HepG2 (cell line): ENCODE measurements around the gene CHST3. TPM values are rescaled to one million over a fixed set of nuclear protein-coding genes. Genes with fewer than 3 reads are reported as not detected.

ENCODE experiments used
- ATF5 ChIP-seq: sonication (generic); formaldehyde crosslinking; IDR thresholded peaks from 2 replicates; pipeline ENCODE4 v1.4.0; 2020; ENCODE audit warnings: mild to moderate bottlenecking, low read depth, missing genetic modification reagents
- EZH2 ChIP-seq: conservative IDR thresholded peaks from 2 replicates; pipeline ENCODE4 v1.6.1; 2012; ENCODE audit warnings: mild to moderate bottlenecking, low read depth, low read length, moderate library complexity
- GLMP ChIP-seq: sonication (generic); formaldehyde crosslinking; IDR thresholded peaks from 2 replicates; pipeline ENCODE4 v1.9.0; 2021; ENCODE audit warnings: missing genetic modification reagents, mild to moderate bottlenecking, borderline replicate concordance
- JARID2 ChIP-seq: sonication (generic); formaldehyde crosslinking; IDR thresholded peaks from 2 replicates; pipeline ENCODE4 v1.8.1; 2023; ENCODE audit warnings: missing genetic modification reagents, inconsistent platforms; ENCODE audit not compliant: insufficient replicate concordance
- JDP2 ChIP-seq: sonication (generic); formaldehyde crosslinking; IDR thresholded peaks from 2 replicates; pipeline ENCODE4 v1.8.1; 2022; ENCODE audit warnings: missing genetic modification reagents, borderline replicate concordance
- MAFG ChIP-seq: sonication (generic); formaldehyde crosslinking; IDR thresholded peaks from 2 replicates; pipeline ENCODE4 v1.5.1; 2020; ENCODE audit warnings: mild to moderate bottlenecking, missing genetic modification reagents
- NFE2L2 ChIP-seq: fragments of 150-350 bp; IDR thresholded peaks from 2 replicates; pipeline ENCODE4 v1.6.1; 2014; ENCODE audit warnings: low read length
- PHF8 ChIP-seq: sonication (generic); formaldehyde crosslinking; IDR thresholded peaks from 2 replicates; pipeline ENCODE4 v1.5.0; 2020; ENCODE audit warnings: missing genetic modification reagents
- PRPF4 ChIP-seq: fragments of 200-400 bp; formaldehyde crosslinking; IDR thresholded peaks from 2 replicates; pipeline ENCODE4 v1.6.1; 2016; ENCODE audit warnings: low read length, low read depth; ENCODE audit not compliant: poor library complexity, severe bottlenecking
- REPIN1 ChIP-seq: sonication (generic); formaldehyde crosslinking; IDR thresholded peaks from 2 replicates; pipeline ENCODE4 v1.8.0; 2022; ENCODE audit warnings: missing genetic modification reagents, low read depth, mild to moderate bottlenecking, borderline replicate concordance
- SMARCE1 ChIP-seq: fragments of 450-650 bp; IDR thresholded peaks from 2 replicates; pipeline ENCODE4 v1.6.1; 2017; ENCODE audit warnings: borderline replicate concordance
- TMF1 ChIP-seq: sonication (generic); formaldehyde crosslinking; IDR thresholded peaks from 2 replicates; pipeline ENCODE4 v1.8.1; 2022; ENCODE audit warnings: low read depth, missing genetic modification reagents
- TOE1 ChIP-seq: sonication (generic); formaldehyde crosslinking; IDR thresholded peaks from 2 replicates; pipeline ENCODE4 v1.4.0; 2020; ENCODE audit warnings: mild to moderate bottlenecking, missing genetic modification reagents
- ZKSCAN1 ChIP-seq: fragments of 150-350 bp; IDR thresholded peaks from 2 replicates; pipeline ENCODE4 v1.6.1; 2014; ENCODE audit warnings: low read length
- ZKSCAN5 ChIP-seq: sonication (generic); formaldehyde crosslinking; IDR thresholded peaks from 2 replicates; pipeline ENCODE4 v1.5.1; 2020; ENCODE audit warnings: mild to moderate bottlenecking, missing genetic modification reagents
- ZMYM3 ChIP-seq: sonication (generic); formaldehyde crosslinking; IDR thresholded peaks from 2 replicates; pipeline ENCODE4 v1.5.1; 2020; ENCODE audit warnings: mild to moderate bottlenecking, missing genetic modification reagents
- ZNF10 ChIP-seq: sonication (generic); formaldehyde crosslinking; IDR thresholded peaks from 2 replicates; pipeline ENCODE4 v1.4.0; 2020; ENCODE audit warnings: mild to moderate bottlenecking, low read depth, missing genetic modification reagents, borderline replicate concordance
- ZNF142 ChIP-seq: sonication (generic); formaldehyde crosslinking; IDR thresholded peaks from 2 replicates; pipeline ENCODE4 v1.4.0; 2020; ENCODE audit warnings: missing genetic modification reagents
- ZNF17 ChIP-seq: sonication (generic); formaldehyde crosslinking; IDR thresholded peaks from 2 replicates; pipeline ENCODE4 v1.5.0; 2020; ENCODE audit warnings: mild to moderate bottlenecking, missing genetic modification reagents
- ZNF570 ChIP-seq: sonication (generic); formaldehyde crosslinking; IDR thresholded peaks from 2 replicates; pipeline ENCODE4 v1.4.0; 2020; ENCODE audit warnings: mild to moderate bottlenecking, missing genetic modification reagents, borderline replicate concordance
- ZSCAN25 ChIP-seq: sonication (generic); formaldehyde crosslinking; IDR thresholded peaks from 2 replicates; pipeline ENCODE4 v1.8.0; 2022; ENCODE audit warnings: mild to moderate bottlenecking, missing genetic modification reagents
- polyA plus RNA-seq, 8 experiments: library from polyadenylated mRNA; depleted of rRNA in 3 of 8; stranded (reverse) in 7 of 8; unstranded in 1 of 8; fragments of >200 nt; fragmentation: Illumina TruSeq in 4 of 8; extraction: Trizol in 4 of 8; gene quantifications; 2 replicates each; pipeline versions ENCODE4 v1.2.1 to v1.2.3, GENCODE V29; 2011 to 2016; ENCODE audit warnings: low read depth in 4 of 8, missing spikeins in 1 of 8, mixed read lengths in 1 of 8; ENCODE audit not compliant: insufficient read depth in 1 of 8
- total RNA-seq, 5 experiments: library from RNA; depleted of rRNA; stranded (reverse); fragments of >200 nt; fragmentation: Illumina TruSeq; extraction: Trizol; gene quantifications; 2 replicates each; pipeline ENCODE4 v1.2.3, GENCODE V29; 2016; ENCODE audit warnings: low read depth in 1 of 5

Gene CHST3
- total and polyA plus RNA-seq, 2 of the 13 experiments (the other 11 are each of a cell fraction or from before 2014, with no cell fraction given) = 7.2 to 18.7 TPM

DNA sequence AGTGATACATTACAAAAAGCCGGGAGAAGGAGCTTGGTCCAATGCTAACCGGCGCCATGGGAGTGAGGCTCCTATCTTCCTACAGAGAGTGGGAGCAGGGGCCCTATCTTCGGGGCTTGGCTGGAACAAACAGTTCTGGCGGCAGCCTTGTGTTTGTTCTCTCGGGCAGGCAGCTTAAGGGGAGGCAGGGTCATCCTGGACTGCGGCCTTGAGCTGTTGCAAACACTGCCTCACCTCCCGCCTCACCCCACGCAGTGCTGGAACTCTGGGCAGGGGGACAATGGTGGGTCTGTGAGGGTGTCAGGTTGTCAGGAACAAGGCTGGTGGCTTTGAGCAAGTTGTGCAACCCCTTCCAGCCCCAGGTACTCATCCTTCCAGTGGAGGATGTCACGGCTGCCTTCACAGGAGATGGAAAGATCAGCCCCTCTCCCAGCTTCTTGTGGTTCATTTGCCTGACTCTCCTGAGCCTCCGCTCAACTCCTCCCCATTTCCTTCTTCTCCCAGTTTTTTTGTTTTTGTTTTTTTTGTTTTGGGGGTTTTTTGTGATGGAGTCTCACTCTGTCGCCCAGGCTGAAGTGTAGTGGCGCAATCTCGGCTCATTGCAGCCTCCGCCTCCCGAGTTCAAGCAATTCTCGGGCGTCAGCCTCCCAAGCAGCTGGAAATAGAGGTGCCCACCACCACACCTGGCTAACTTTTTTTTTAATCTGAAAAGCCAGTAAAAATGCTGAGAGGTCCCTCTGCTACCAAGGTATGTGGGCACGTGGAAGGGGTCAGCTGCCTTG, 66.8 kb downstream of the CHST3 start (continued):
- TF ChIP-seq ZNF142 (CRISPR knock-in tag) = no peak; the same call in 1 of the 2 replicates
- peak; percentile 94 for TF ChIP-seq ZSCAN25
- TF ChIP-seq PRPF4 = no peak
- no peak; the same call in 1 of the 2 replicates for TF ChIP-seq JDP2
- no peak for TF ChIP-seq GLMP
- 0 out of 2 replicates have a peak, but pooled peaks have one; percentile 50 for TF ChIP-seq TOE1 (CRISPR knock-in tag)
- peak; percentile 93 for TF ChIP-seq ZMYM3 (CRISPR knock-in tag)
- TF ChIP-seq ZKSCAN1 = peak; percentile 43; the same call in 1 of the 2 replicates
- no peak for TF ChIP-seq ZNF10 (CRISPR knock-in tag)
- TF ChIP-seq REPIN1 (CRISPR knock-in tag) = peak; percentile 94
- TF ChIP-seq PHF8 (CRISPR knock-in tag) = peak; percentile 56
- no peak for TF ChIP-seq NFE2L2
- no peak; the same call in 1 of the 2 replicates for TF ChIP-seq ZKSCAN5 (CRISPR knock-in tag)
- TF ChIP-seq EZH2 = no peak
- TF ChIP-seq ZNF17 = no peak
- TF ChIP-seq ZNF570 (CRISPR knock-in tag) = no peak
- TF ChIP-seq SMARCE1 = no peak
- no peak for TF ChIP-seq MAFG (CRISPR knock-in tag)
- no peak for TF ChIP-seq ATF5 (CRISPR knock-in tag)
- no peak for TF ChIP-seq JARID2 (CRISPR knock-in tag)
- TF ChIP-seq TMF1 (CRISPR knock-in tag) = peak; percentile 82
